Osteocyte (in vitro differentiated cells): ENCODE measurements around the gene ZMPSTE24. TPM values are rescaled to one million over a fixed set of nuclear protein-coding genes. Genes with fewer than 3 reads are reported as not detected.
"Not testable (repeated sequence)": the region's sequence is repeated elsewhere in the genome, so short reads cannot be mapped to it uniquely, and the experiment has no call there.

ENCODE experiments used
- DNase-seq: peaks from one replicate; pipeline ENCODE4 v3.0.0; 2021; ENCODE audit warnings: mixed read lengths; ENCODE audit not compliant: unreplicated experiment; ENCODE audit errors: extremely low spot score
- H3K27ac Mint-ChIP-seq: one replicate; pipeline ENCODE4 v1.8.0; 2021; ENCODE audit warnings: mild to moderate bottlenecking, mixed read lengths; ENCODE audit not compliant: unreplicated experiment
- H3K27me3 Mint-ChIP-seq: one replicate; pipeline ENCODE4 v1.8.0; 2021; ENCODE audit warnings: mixed read lengths; ENCODE audit not compliant: unreplicated experiment
- H3K36me3 Mint-ChIP-seq: one replicate; pipeline ENCODE4 v1.8.0; 2021; ENCODE audit warnings: mixed read lengths; ENCODE audit not compliant: unreplicated experiment
- H3K4me1 Mint-ChIP-seq: one replicate; pipeline ENCODE4 v1.8.0; 2021; ENCODE audit warnings: mixed read lengths; ENCODE audit not compliant: unreplicated experiment
- H3K4me3 Mint-ChIP-seq: one replicate; pipeline ENCODE4 v1.8.0; 2021; ENCODE audit warnings: mild to moderate bottlenecking, moderate library complexity, mixed read lengths; ENCODE audit not compliant: unreplicated experiment
- H3K9me3 Mint-ChIP-seq: one replicate; pipeline ENCODE4 v1.8.0; 2021; ENCODE audit warnings: mixed read lengths; ENCODE audit not compliant: unreplicated experiment
- total RNA-seq: library from RNA; stranded (reverse); gene quantifications from 2 replicates; pipeline ENCODE4 v1.2.1, GENCODE V29; 2021
- TF ChIP-seq, protein P1 (sequence below): fragments of 200-600 bp; sonication (generic); IDR thresholded peaks from 2 replicates; pipeline ENCODE4 v1.5.0; 2021; ENCODE audit warnings: antibody characterized with exemption, mild to moderate bottlenecking, moderate library complexity

Gene ZMPSTE24
- total RNA-seq, 1 donor from 2014 or later = 43.4 TPM

DNA sequence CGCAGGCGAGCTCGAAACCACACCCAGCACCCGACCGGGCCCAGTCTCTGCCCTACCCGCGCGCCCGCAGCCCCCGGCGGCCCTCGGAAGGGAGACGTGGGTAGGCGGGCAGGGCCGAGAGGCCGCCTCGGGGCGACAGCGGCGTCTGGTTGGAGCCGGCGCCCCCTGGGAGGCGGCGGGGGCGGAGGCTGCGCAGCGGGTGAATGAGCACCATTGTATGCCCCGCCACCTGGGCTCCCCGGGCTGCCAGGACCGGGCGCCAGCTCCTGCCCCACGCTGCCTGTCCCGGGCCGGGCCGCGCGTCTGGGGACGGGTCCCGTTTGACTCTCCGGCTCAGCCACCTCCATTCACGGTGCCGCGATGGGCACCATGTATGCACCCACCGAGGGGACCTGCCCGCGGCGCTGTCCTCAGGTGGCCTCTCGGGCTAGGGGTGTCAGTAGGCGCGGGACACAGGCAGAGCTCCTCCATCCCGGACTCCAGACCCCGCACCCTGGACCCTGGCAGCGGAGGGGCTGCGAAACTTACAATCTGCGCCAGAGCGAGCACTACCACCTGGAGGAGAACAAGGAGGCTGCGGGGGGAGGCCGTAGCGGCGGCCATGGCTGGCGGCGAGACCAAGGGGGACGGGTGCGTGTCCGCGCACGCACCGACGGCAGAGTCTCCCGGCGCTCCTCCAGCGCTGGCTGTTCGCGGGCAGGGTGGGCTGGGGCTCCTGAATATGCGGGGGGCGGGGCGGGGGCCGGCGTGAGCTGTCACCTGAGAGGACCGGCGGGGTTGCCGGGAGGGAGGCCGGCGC, 58.8 kb downstream of the ZMPSTE24 start, which contains the start of gene COL9A2:
Gene COL9A2, minus strand, starts transcription at position 692 of the 799 bp plus-strand sequence. Its CDS starts 89 bp downstream, at position 603.
- Mint-ChIP-seq H3K27ac (no peak within 1 kb of the TSS), H3K9me3 (no peaks in the 10 kb centered on the region), H3K4me1 (peaks cover 32% of the 10 kb centered on the region), H3K27me3 (peaks cover 20% of the 10 kb centered on the region), H3K4me3 (peak within 1 kb of the TSS; percentile 60), H3K36me3 (no peaks in the 10 kb centered on the region)
- TF ChIP-seq, protein P1, sequence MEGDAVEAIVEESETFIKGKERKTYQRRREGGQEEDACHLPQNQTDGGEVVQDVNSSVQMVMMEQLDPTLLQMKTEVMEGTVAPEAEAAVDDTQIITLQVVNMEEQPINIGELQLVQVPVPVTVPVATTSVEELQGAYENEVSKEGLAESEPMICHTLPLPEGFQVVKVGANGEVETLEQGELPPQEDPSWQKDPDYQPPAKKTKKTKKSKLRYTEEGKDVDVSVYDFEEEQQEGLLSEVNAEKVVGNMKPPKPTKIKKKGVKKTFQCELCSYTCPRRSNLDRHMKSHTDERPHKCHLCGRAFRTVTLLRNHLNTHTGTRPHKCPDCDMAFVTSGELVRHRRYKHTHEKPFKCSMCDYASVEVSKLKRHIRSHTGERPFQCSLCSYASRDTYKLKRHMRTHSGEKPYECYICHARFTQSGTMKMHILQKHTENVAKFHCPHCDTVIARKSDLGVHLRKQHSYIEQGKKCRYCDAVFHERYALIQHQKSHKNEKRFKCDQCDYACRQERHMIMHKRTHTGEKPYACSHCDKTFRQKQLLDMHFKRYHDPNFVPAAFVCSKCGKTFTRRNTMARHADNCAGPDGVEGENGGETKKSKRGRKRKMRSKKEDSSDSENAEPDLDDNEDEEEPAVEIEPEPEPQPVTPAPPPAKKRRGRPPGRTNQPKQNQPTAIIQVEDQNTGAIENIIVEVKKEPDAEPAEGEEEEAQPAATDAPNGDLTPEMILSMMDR = no peak
- DNase-seq = no peak

DNA sequence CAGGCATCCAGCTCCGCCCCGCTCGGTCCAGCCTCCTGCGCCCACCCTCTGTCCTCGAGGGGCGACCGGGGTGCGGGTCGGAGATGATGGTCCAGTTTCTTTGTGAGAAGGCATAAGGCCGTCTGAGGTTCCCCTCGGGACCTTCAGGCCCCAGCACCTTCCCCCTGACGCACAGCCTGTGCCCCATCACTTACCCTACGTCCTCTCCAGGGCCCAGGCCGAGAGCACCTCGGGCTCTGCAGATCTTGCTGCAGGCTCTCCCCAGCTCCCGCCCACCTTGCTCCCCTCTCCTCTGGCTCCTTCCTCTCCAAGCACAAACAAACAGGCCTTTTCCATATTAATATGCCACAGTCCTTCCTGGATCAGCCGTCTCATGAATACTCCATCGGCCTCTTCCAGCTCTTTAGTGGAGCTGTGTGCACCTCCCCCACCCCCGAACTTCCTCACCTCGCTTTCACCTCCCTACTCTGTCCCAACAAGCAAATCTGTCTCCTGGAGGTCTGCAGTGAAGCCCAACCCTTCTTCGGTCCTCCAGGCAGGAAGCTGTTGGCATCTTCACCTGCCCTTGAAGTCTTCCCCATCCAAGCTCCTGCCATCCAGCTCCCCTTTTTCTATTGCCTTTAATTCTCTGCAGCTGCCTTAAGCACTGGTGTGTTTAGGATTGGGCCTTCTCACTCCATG, 59.5 kb downstream of the ZMPSTE24 start:
- peaks cover 20% of the 10 kb centered on the region for H3K27me3 Mint-ChIP-seq

DNA sequence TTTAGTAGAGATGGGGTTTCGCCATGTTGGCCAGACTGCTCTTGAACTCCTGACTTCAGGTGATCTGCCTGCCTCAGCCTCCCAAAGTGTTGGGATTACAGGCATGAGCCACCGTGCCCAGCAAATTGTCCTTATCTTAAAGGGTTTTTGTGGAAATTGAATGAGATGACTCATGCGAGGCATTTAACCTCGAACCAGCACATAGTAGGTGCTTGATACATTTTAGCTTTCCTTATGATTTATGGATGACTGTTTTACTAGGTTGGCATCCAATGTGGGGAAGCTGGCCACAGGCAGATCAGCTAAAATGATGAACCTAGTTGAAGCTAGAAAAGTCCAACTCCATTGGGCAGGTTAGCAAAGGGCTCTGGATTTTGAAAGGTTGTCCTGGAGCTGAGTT, 60.4 kb downstream of the ZMPSTE24 start:
- peaks cover 20% of the 10 kb centered on the region for H3K27me3 Mint-ChIP-seq
- DNase-seq = no peak
- TF ChIP-seq, protein P1 = no peak
- H3K9me3 Mint-ChIP-seq = no peaks in the 10 kb centered on the region
- peaks cover 28% of the 10 kb centered on the region for H3K4me1 Mint-ChIP-seq
- no peak overlapping the region for H3K27ac Mint-ChIP-seq
- no peaks in the 10 kb centered on the region for H3K36me3 Mint-ChIP-seq
- no peak overlapping the region for H3K4me3 Mint-ChIP-seq

More for the DNA sequence above, 59.5 kb downstream of the ZMPSTE24 start:
- no peaks in the 10 kb centered on the region for H3K36me3 Mint-ChIP-seq
- TF ChIP-seq, protein P1 = no peak
- DNase-seq = no peak
- no peak overlapping the region for H3K27ac Mint-ChIP-seq
- peak overlapping the region; percentile 33 for H3K4me3 Mint-ChIP-seq
- no peaks in the 10 kb centered on the region for H3K9me3 Mint-ChIP-seq
- peaks cover 32% of the 10 kb centered on the region for H3K4me1 Mint-ChIP-seq

DNA sequence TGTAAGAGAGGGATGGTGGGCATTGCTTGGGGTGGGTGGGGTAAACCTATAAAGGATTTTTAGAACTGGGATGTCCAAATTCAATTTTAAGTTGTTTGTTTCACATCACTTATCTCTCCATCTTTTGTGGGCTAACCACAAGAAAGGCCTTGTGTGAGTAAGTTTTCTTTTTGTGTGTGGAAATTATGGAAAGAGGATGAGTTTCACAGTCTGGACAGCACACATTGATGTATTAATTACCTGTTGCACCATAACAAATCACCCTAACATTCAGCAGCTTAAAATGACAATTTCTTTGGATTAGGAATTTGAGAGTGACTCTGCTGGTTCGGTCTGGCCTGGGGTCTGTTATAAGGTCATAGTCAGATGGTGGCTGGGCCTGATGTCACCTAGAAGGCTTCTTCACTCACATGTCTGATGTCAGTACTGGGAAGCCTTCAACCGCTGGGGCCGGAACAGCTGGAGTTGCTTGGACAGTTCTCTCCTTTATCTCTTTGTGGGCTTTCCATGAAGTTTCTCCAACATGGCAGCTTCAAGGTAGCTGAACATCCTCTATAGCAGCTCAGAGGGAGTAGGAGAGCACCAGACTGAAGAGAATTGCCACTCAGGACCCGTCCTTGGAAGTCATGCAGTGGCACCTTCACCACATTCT, 61.1 kb downstream of the ZMPSTE24 start:
- TF ChIP-seq, protein P1 = no peak
- Mint-ChIP-seq H3K4me1 (peaks cover 22% of the 10 kb centered on the region), H3K27ac (no peak overlapping the region), H3K9me3 (no peaks in the 10 kb centered on the region), H3K4me3 (no peak overlapping the region), H3K36me3 (no peaks in the 10 kb centered on the region), H3K27me3 (peaks cover 25% of the 10 kb centered on the region)
- no peak for DNase-seq

DNA sequence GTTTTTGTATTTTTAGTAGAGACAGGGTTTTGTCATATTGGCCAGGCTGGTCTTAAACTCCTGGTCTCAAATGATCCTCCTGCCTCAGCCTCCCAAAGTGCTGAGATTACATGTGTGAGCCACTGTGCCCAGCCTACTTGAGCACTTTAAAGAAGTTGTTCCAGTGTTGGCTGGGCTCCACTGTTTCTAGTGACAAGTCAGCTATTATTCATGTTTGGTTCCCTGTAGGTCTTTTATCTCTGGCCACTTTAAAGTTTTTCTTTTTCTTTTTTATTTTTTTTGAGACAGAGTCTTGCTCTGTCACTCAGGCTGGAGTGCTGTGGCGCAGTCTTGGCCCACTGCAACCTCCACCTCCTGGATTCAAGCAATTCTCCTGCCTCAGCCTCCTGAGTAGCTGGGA, 73.4 kb downstream of the ZMPSTE24 start:
- not testable (repeated sequence) for DNase-seq, H3K4me1 Mint-ChIP-seq, H3K27ac Mint-ChIP-seq, H3K4me3 Mint-ChIP-seq, H3K9me3 Mint-ChIP-seq, H3K36me3 Mint-ChIP-seq
- peaks cover 38% of the 10 kb centered on the region for H3K27me3 Mint-ChIP-seq
